Measurements from ENCODE around the gene LGR4.

The LGR4 gene

DNA sequence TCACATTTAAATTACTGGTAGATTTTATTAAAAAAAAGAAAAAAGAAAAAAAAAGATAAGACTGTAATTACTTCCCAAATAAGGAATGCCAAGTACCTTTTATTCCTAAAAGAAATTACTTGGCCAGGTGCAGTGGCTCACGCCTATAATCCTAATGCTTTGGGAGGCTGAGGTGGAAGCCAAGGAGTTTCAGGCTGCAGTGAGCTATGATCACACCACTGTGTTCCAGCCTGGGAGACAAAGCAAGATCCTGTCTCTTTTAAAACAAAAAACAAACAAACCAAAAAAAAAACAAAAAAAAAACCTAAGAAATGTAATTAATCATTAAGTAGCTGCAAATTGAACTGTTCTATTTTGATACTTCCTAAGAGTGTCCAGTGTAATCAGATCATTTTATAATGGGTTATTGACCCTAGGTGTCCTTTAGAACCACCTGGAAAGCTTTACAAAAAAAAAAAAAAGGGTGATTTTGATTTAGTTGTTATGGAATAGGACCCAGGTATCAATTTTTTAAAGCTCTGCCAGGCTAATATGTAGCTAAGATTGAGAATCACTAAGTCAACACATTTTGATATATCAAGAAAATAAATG, 23.2 kb upstream of the LGR4 start:
- POLR2A ChIA-PET, result no interaction called here
- no peak for TF ChIP-seq ELF4 (IDR thresholded peaks at IDR 0.05)
- no peak for TF ChIP-seq HDGF (IDR thresholded peaks at IDR 0.05; ENCODE audit: borderline replicate concordance)
- DNase-seq (ENCODE audit: extremely low spot score), result no peak
- CTCF ChIA-PET, result interaction anchor here (0.6 to 0.8 kb wide), 8 partner anchors 15 to 1387 kb away, joined by 3 to 12 read pairs (median 4); no protein-coding TSS in a partner anchor

- TF ChIP-seq HDGF (IDR thresholded peaks at IDR 0.05; ENCODE audit: borderline replicate concordance) (no peak), FOXK2 (IDR thresholded peaks at IDR 0.05) (no peak), LEF1 (IDR thresholded peaks at IDR 0.05; ENCODE audit: borderline replicate concordance) (no peak), CTBP1 (IDR thresholded peaks at IDR 0.05; ENCODE audit: borderline replicate concordance) (no peak), L3MBTL2 (conservative IDR thresholded peaks at IDR 0.05) (no peak), SUZ12 (IDR thresholded peaks at IDR 0.05) (no peak), ELF4 (IDR thresholded peaks at IDR 0.05) (no peak), FOXM1 (IDR thresholded peaks at IDR 0.05; ENCODE audit: borderline replicate concordance) (no peak), SP1 (IDR thresholded peaks at IDR 0.05) (no peak), ARNT (IDR thresholded peaks at IDR 0.05) (no peak), BHLHE40 (IDR thresholded peaks at IDR 0.05; ENCODE audit: borderline replicate concordance) (no peak), TARDBP (IDR thresholded peaks at IDR 0.05) (no peak), ZNF384 (IDR thresholded peaks at IDR 0.05) (no peak)
- TF ChIP-seq, protein P1, sequence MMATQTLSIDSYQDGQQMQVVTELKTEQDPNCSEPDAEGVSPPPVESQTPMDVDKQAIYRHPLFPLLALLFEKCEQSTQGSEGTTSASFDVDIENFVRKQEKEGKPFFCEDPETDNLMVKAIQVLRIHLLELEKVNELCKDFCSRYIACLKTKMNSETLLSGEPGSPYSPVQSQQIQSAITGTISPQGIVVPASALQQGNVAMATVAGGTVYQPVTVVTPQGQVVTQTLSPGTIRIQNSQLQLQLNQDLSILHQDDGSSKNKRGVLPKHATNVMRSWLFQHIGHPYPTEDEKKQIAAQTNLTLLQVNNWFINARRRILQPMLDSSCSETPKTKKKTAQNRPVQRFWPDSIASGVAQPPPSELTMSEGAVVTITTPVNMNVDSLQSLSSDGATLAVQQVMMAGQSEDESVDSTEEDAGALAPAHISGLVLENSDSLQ (IDR thresholded peaks at IDR 0.05), result no peak
- no peak for DNase-seq (ENCODE audit: extremely low spot score)
- POLR2A ChIA-PET, result no interaction called here
- CTCF ChIA-PET, result interaction anchor here (1.0 kb wide), 1 partner anchor 11 kb away, joined by 3 read pairs; no protein-coding TSS in a partner anchor
Observed at GRCh38 chr11:27489092-27489491, 16.5 kb upstream of the LGR4 start.

DNA sequence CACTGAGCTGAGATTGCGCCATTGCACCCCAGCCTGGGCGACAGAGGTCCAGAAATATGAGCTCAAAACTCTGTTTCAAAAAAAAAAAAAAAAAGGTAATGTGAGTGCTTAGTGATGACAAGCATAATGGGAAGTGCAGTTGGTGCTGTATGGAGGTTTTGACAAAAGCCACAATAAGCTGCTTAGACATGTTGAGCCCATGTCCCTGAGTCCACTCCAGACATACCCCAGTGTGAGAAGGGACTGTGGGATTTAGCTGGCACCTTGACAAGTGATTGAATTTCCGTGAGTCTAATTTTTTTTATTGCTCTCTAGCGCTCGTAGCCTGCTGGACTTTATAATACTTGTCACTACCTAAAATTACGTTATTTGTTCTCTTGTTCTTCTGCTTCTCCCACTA, 15.1 kb upstream of the LGR4 start:
- ChIA-PET POLR2A (no interaction called here), CTCF (interaction anchor here (0.6 to 1.1 kb wide), 2 partner anchors 10 to 271 kb away, joined by 3 to 7 read pairs; no protein-coding TSS in a partner anchor)
- DNase-seq (ENCODE audit: extremely low spot score), result no peak
- no peak for TF ChIP-seq FOXM1 (IDR thresholded peaks at IDR 0.05; ENCODE audit: borderline replicate concordance)
- TF ChIP-seq SP1 (IDR thresholded peaks at IDR 0.05), result no peak
- no peak for TF ChIP-seq FOXA1 (IDR thresholded peaks at IDR 0.05)
- no peak for TF ChIP-seq FOXK2 (IDR thresholded peaks at IDR 0.05)
- TF ChIP-seq HDGF (IDR thresholded peaks at IDR 0.05; ENCODE audit: borderline replicate concordance), result no peak
- TF ChIP-seq, protein P1 (IDR thresholded peaks at IDR 0.05), result no peak

GRCh38 chr11:27485930-27486773, 13.6 kb upstream of the LGR4 start:
- POLR2A ChIA-PET, result interaction anchor here (1.0 kb wide), 1 partner anchor 252 kb away, joined by 3 read pairs; no protein-coding TSS in a partner anchor
- DNase-seq (ENCODE audit: extremely low spot score), result no peak
- TF ChIP-seq ZNF384 (IDR thresholded peaks at IDR 0.05) (no peak), L3MBTL2 (conservative IDR thresholded peaks at IDR 0.05) (no peak), SUZ12 (IDR thresholded peaks at IDR 0.05) (no peak), HDGF (IDR thresholded peaks at IDR 0.05; ENCODE audit: borderline replicate concordance) (no peak), LEF1 (IDR thresholded peaks at IDR 0.05; ENCODE audit: borderline replicate concordance) (no peak), ELF4 (IDR thresholded peaks at IDR 0.05) (no peak), FOXK2 (IDR thresholded peaks at IDR 0.05) (no peak), FOXM1 (IDR thresholded peaks at IDR 0.05; ENCODE audit: borderline replicate concordance) (no peak), TARDBP (IDR thresholded peaks at IDR 0.05) (no peak), FOXA1 (IDR thresholded peaks at IDR 0.05) (no peak), SP1 (IDR thresholded peaks at IDR 0.05) (no peak), ARNT (IDR thresholded peaks at IDR 0.05) (no peak), BHLHE40 (IDR thresholded peaks at IDR 0.05; ENCODE audit: borderline replicate concordance) (no peak), CTBP1 (IDR thresholded peaks at IDR 0.05; ENCODE audit: borderline replicate concordance) (no peak)
- TF ChIP-seq, protein P1 (IDR thresholded peaks at IDR 0.05), result no peak
- CTCF ChIA-PET, result interaction anchor here (0.6 to 1.8 kb wide), 18 partner anchors 10 to 1201 kb away, joined by 3 to 8 read pairs (median 4); no protein-coding TSS in a partner anchor

- POLR2A ChIA-PET, result no interaction called here
- no peak for DNase-seq (ENCODE audit: extremely low spot score)
- TF ChIP-seq HDGF (IDR thresholded peaks at IDR 0.05; ENCODE audit: borderline replicate concordance) (no peak), BHLHE40 (IDR thresholded peaks at IDR 0.05; ENCODE audit: borderline replicate concordance) (no peak), FOXA1 (IDR thresholded peaks at IDR 0.05) (no peak), TARDBP (IDR thresholded peaks at IDR 0.05) (no peak), ELF4 (IDR thresholded peaks at IDR 0.05) (no peak), FOXK2 (IDR thresholded peaks at IDR 0.05) (no peak), NFRKB (IDR thresholded peaks at IDR 0.05) (no peak), L3MBTL2 (conservative IDR thresholded peaks at IDR 0.05) (no peak), SP1 (IDR thresholded peaks at IDR 0.05) (no peak), ZNF384 (IDR thresholded peaks at IDR 0.05) (no peak), ARNT (IDR thresholded peaks at IDR 0.05) (no peak)
- TF ChIP-seq, protein P1 (IDR thresholded peaks at IDR 0.05), result no peak
- CTCF ChIA-PET, result interaction anchor here (0.6 kb wide), 1 partner anchor 553 kb away, joined by 3 read pairs; no protein-coding TSS in a partner anchor
Observed at GRCh38 chr11:27482793-27483192, 10.2 kb upstream of the LGR4 start.

Data from HEK293T (cell line).